H1 (cell line): ENCODE results near the gene PDE4D. TPM values are rescaled to one million over a fixed set of nuclear protein-coding genes. Genes with fewer than 3 reads are reported as not detected.

Experiments
- CTCF ChIA-PET: fragments of 300-600 bp; sonication (Branson Sonifier 250); formaldehyde crosslinking; loops from one replicate; lab custom pipeline; 2021; ENCODE audit not compliant: partially characterized antibody; lab: Charles Lee
- POLR2A ChIA-PET: fragments of 300-600 bp; sonication (Branson Sonifier 250); formaldehyde crosslinking; loops from one replicate; lab custom pipeline; 2021; ENCODE audit warnings: inconsistent platforms; ENCODE audit not compliant: partially characterized antibody; lab: Charles Lee
- DNase-seq, 2 experiments: peaks; one replicate each; pipeline versions ENCODE4 v3.0.0 to v3.0.0-alpha.2; 2010 to 2022; ENCODE audit warnings: low spot score in 2 of 2, low read depth in 1 of 2, mixed read lengths in 1 of 2
- FAIRE-seq: peaks from 2 replicates; lab custom pipeline; 2011; peaks lifted over from hg19 to GRCh38; lab: Jason Lieb, UNC
- H2AFZ ChIP-seq: 2 replicates; pipeline ENCODE4 v1.8.1; 2012; ENCODE audit warnings: low read length, inconsistent platforms
- H2AK5ac ChIP-seq: 2 replicates; pipeline ENCODE4 v1.6.1; 2013; ENCODE audit warnings: low read depth, low read length
- H2BK120ac ChIP-seq: replicated peaks from 2 replicates; pipeline ENCODE3; 2013; ENCODE audit warnings: low read depth, low read length, inconsistent platforms
- H2BK12ac ChIP-seq: 2 replicates; pipeline ENCODE4 v1.6.1; 2013; ENCODE audit warnings: low read depth, low read length
- H2BK15ac ChIP-seq: 2 replicates; pipeline ENCODE4 v1.6.1; 2013; ENCODE audit warnings: low read length
- H2BK20ac ChIP-seq: 2 replicates; pipeline ENCODE4 v1.6.1; 2013; ENCODE audit warnings: low read length
- H2BK5ac ChIP-seq: 2 replicates; pipeline ENCODE4 v1.6.1; 2013; ENCODE audit warnings: low read depth, low read length
- H3K14ac ChIP-seq: 2 replicates; pipeline ENCODE4 v1.6.1; 2013; ENCODE audit warnings: inconsistent platforms; ENCODE audit not compliant: insufficient read length
- H3K18ac ChIP-seq: 2 replicates; pipeline ENCODE4 v1.6.1; 2013; ENCODE audit warnings: low read length; ENCODE audit errors: extremely low read depth
- H3K23ac ChIP-seq: 2 replicates; pipeline ENCODE4 v1.6.1; 2013; ENCODE audit warnings: inconsistent platforms; ENCODE audit not compliant: insufficient read length
- H3K23me2 ChIP-seq: 2 replicates; pipeline ENCODE4 v1.6.1; 2013; ENCODE audit warnings: low read depth, low read length
- H3K27ac ChIP-seq: 2 replicates; pipeline ENCODE4 v1.6.1; 2011; ENCODE audit warnings: low read depth, low read length, inconsistent platforms
- H3K27me3 ChIP-seq, 4 experiments: replicated peaks in 1 of 4; 1 replicate in 1 of 4; 2 replicates in 3 of 4; pipeline versions ENCODE4 v1.6.1 to v1.8.1; 2011 to 2013; ENCODE audit warnings: low read length in 3 of 4, mild to moderate bottlenecking in 3 of 4, inconsistent platforms in 2 of 4, mixed read lengths in 2 of 4, moderate library complexity in 1 of 4; ENCODE audit not compliant: control insufficient read depth in 3 of 4, insufficient read depth in 3 of 4; ENCODE audit errors: extremely low read depth in 1 of 4
- H3K36me3 ChIP-seq, 4 experiments: 2 replicates each; pipeline versions ENCODE4 v1.6.1 to v1.8.1; 2011 to 2013; ENCODE audit warnings: mild to moderate bottlenecking in 4 of 4, low read length in 3 of 4, moderate library complexity in 2 of 4, control low read depth in 1 of 4, inconsistent platforms in 1 of 4; ENCODE audit not compliant: insufficient read depth in 4 of 4, control insufficient read depth in 2 of 4
- H3K4ac ChIP-seq: replicated peaks from 2 replicates; pipeline ENCODE3; 2013; ENCODE audit warnings: low read length, low read depth, mixed read lengths, inconsistent platforms; ENCODE audit not compliant: insufficient read length
- H3K4me1 ChIP-seq, 4 experiments: replicated peaks in 1 of 4; 1 replicate in 1 of 4; 2 replicates in 3 of 4; pipeline versions ENCODE4 v1.6.1 to v1.8.1; 2011 to 2013; ENCODE audit warnings: low read length in 3 of 4, inconsistent platforms in 2 of 4, mixed read lengths in 1 of 4; ENCODE audit not compliant: insufficient read depth in 4 of 4, control insufficient read depth in 3 of 4
- H3K4me2 ChIP-seq, 2 experiments: 2 replicates each; pipeline versions ENCODE4 v1.6.1 to v1.8.1; 2011 to 2013; ENCODE audit warnings: low read depth in 2 of 2, low read length in 2 of 2, control low read depth in 1 of 2, inconsistent platforms in 1 of 2, mild to moderate bottlenecking in 1 of 2; ENCODE audit not compliant: insufficient read depth in 1 of 2
- H3K4me3 ChIP-seq, 4 experiments: fragments of 200-600, 300-600 bp in 1 of 4; sonication (generic), shearing (Covaris generic), sonication (Bioruptor Twin) in 1 of 4; 2 replicates each; pipeline versions ENCODE4 v1.5.1 to v1.8.1; 2011 to 2016; ENCODE audit warnings: low read length in 4 of 4, low read depth in 3 of 4, control low read depth in 2 of 4, inconsistent platforms in 2 of 4, mild to moderate bottlenecking in 2 of 4, mixed read lengths in 1 of 4, moderate library complexity in 1 of 4; ENCODE audit not compliant: insufficient read depth in 2 of 4; ENCODE audit errors: extremely low read depth in 1 of 4
- H3K56ac ChIP-seq: replicated peaks from 2 replicates; pipeline ENCODE3; 2013; ENCODE audit warnings: low read depth, mild to moderate bottlenecking, mixed read lengths, low read length, inconsistent platforms; ENCODE audit not compliant: insufficient read length
- H3K79me1 ChIP-seq: 2 replicates; pipeline ENCODE4 v1.6.1; 2013; ENCODE audit warnings: low read depth, low read length, control low read depth
- H3K79me2 ChIP-seq, 2 experiments: 2 replicates each; pipeline versions ENCODE4 v1.6.1 to v1.8.1; 2012 to 2013; ENCODE audit warnings: low read length in 2 of 2, mild to moderate bottlenecking in 2 of 2, inconsistent platforms in 1 of 2; ENCODE audit not compliant: insufficient read depth in 2 of 2, control insufficient read depth in 1 of 2
- H3K9ac ChIP-seq, 4 experiments: replicated peaks in 1 of 4; 1 replicate in 1 of 4; 2 replicates in 3 of 4; pipeline versions ENCODE4 v1.6.1 to v1.8.1; 2011 to 2013; ENCODE audit warnings: low read depth in 3 of 4, low read length in 3 of 4, control low read depth in 2 of 4, mild to moderate bottlenecking in 2 of 4, moderate library complexity in 2 of 4, inconsistent platforms in 1 of 4; ENCODE audit errors: extremely low read depth in 1 of 4
- H3K9me3 ChIP-seq, 2 experiments: 2 replicates each; pipeline versions ENCODE4 v1.6.1 to v1.8.1; 2012 to 2013; ENCODE audit warnings: mild to moderate bottlenecking in 2 of 2, moderate library complexity in 2 of 2, control low read depth in 1 of 2, inconsistent platforms in 1 of 2, low read depth in 1 of 2, low read length in 1 of 2, mixed read lengths in 1 of 2; ENCODE audit not compliant: insufficient read depth in 2 of 2
- H4K20me1 ChIP-seq, 2 experiments: replicated peaks in 1 of 2; 2 replicates each; pipeline versions ENCODE3 to v1.8.1; 2011 to 2013; ENCODE audit warnings: inconsistent platforms in 2 of 2, low read length in 2 of 2, mild to moderate bottlenecking in 1 of 2; ENCODE audit not compliant: insufficient read depth in 2 of 2, control insufficient read depth in 1 of 2
- H4K5ac ChIP-seq: 2 replicates; pipeline ENCODE4 v1.6.1; 2013; ENCODE audit warnings: low read length, low read depth, mixed read lengths, inconsistent platforms; ENCODE audit not compliant: insufficient read length
- H4K8ac ChIP-seq: 2 replicates; pipeline ENCODE4 v1.8.0; 2013; ENCODE audit warnings: mild to moderate bottlenecking, moderate library complexity, low read length, inconsistent platforms; ENCODE audit not compliant: insufficient read depth; ENCODE audit errors: extremely low read depth
- H4K91ac ChIP-seq: replicated peaks from 2 replicates; pipeline ENCODE3; 2013; ENCODE audit warnings: low read length, mixed read lengths, inconsistent platforms; ENCODE audit not compliant: insufficient read length
- BCL11A ChIP-seq, 2 experiments: IDR thresholded peaks; one replicate each; pipeline ENCODE4 v1.6.1; 2011; ENCODE audit warnings: low read depth in 2 of 2, low read length in 2 of 2, mild to moderate bottlenecking in 2 of 2
- CBX8 ChIP-seq: fragments of 300-800, 300-1000 bp; sonication (generic); IDR thresholded peaks from 2 replicates; pipeline ENCODE4 v1.7.1; 2016; ENCODE audit warnings: low read depth, low read length, borderline replicate concordance
- HDAC2 ChIP-seq, 2 experiments: fragments of 300-600 bp in 1 of 2; sonication (generic) in 1 of 2; IDR thresholded peaks; 2 replicates each; pipeline ENCODE4 v1.6.1; 2011 to 2012; ENCODE audit warnings: low read depth in 2 of 2, low read length in 2 of 2, mild to moderate bottlenecking in 2 of 2, moderate library complexity in 2 of 2, borderline replicate concordance in 1 of 2, inconsistent platforms in 1 of 2
- NRF1 ChIP-seq: IDR thresholded peaks from 2 replicates; pipeline ENCODE4 v1.6.1; 2011; ENCODE audit warnings: mild to moderate bottlenecking, low read depth, low read length, improper control_type of control experiment
- RAD21 ChIP-seq, 2 experiments: IDR thresholded peaks in 1 of 2; conservative IDR thresholded peaks in 1 of 2; 2 replicates each; pipeline ENCODE4 v1.6.1; 2011; ENCODE audit warnings: low read depth in 2 of 2, low read length in 2 of 2, improper control_type of control experiment in 1 of 2, inconsistent platforms in 1 of 2, mild to moderate bottlenecking in 1 of 2, moderate library complexity in 1 of 2
- RXRA ChIP-seq: IDR thresholded peaks from 2 replicates; pipeline ENCODE4 v1.6.1; 2011; ENCODE audit warnings: low read depth, mild to moderate bottlenecking, low read length, moderate library complexity; ENCODE audit not compliant: insufficient read depth
- SP2 ChIP-seq: IDR thresholded peaks from 2 replicates; pipeline ENCODE4 v1.6.1; 2012; ENCODE audit warnings: mild to moderate bottlenecking, low read length, inconsistent platforms
- ZNF274 ChIP-seq: IDR thresholded peaks from 2 replicates; pipeline ENCODE4 v1.7.0; 2012; ENCODE audit warnings: low read length, borderline replicate concordance; ENCODE audit errors: extremely low read depth
- WGBS, 2 experiments: shearing (Covaris generic) in 1 of 2; methylation state at CpG; one replicate each; pipeline versions ENCODE4 v1.1.6 to v1.1.7; 2013 to 2015; ENCODE audit warnings: low lambda C conversion rate in 2 of 2, mixed read lengths in 2 of 2, inconsistent platforms in 1 of 2, low coverage in 1 of 2, missing lambda C conversion rate in 1 of 2; ENCODE audit not compliant: insufficient replicate concordance in 2 of 2, insufficient coverage in 1 of 2, insufficient read length in 1 of 2; ENCODE audit errors: extremely low coverage in 1 of 2, missing lambda C conversion rate in 1 of 2; 5-methylcytosine and 5-hydroxymethylcytosine counted together
- polyA plus RNA-seq, 7 experiments: library from polyadenylated mRNA; depleted of rRNA in 3 of 7; stranded (reverse) in 5 of 7; unstranded in 2 of 7; fragments of >200 nt in 5 of 7; fragments of 200-250 nt in 2 of 7; gene quantifications; 1 replicate in 5 of 7; 2 replicates in 1 of 7; 4 replicates in 1 of 7; pipeline versions ENCODE4 v1.2.1 to v1.2.3, GENCODE V29; 2011 to 2013; ENCODE audit warnings: missing spikeins in 2 of 7, mixed read lengths in 2 of 7
- total RNA-seq: library from RNA; stranded (reverse); fragmentation: NEBNext Ultra II Directional; extraction: Animal tissue kit (Norgen Biotek cat#: 25700); gene quantifications from 2 replicates; pipeline ENCODE4 v1.2.1, GENCODE V29; 2021

The PDE4D gene
- total and polyA plus RNA-seq, 2 of the 8 experiments (the other 6 are each of a cell fraction or from before 2014, with no cell fraction given) = 2.3 to 3.7 TPM

DNA sequence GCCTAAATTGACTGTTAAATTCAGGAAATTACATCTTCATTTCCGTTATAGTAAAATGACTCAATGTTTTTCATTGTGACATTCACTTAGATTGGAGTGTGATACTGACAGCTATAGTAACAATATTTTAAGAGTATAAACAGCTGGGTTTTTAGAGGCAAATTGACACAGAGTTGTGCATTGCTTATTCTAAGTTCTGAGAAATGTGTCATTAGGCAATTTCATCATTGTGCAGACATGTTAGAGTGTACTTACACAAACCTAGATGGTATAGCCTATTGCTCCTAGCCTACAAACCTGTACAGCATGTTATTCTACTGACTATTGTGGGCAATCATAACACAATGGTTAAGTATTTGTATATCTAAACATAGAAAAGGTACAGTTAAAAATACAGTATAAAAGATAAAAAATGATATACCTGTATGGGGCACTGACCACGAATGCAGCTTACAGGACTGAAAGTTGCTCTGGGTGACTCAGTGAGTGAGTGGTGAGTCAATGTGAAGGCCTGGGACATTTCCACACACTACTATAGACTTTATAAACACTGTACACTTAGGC, 132.7 kb downstream of the PDE4D start:
- Histone ChIP-seq H3K4me1 (peaks cover 0 to 2% (median 0%) of the 10 kb centered on the region in 4 experiments; a peak in 1 of 7 replicates), H2AFZ (no peak overlapping the region), H4K91ac (no peak overlapping the region), H3K27ac (no peak overlapping the region), H3K18ac (no peak overlapping the region), H2BK120ac (no peak overlapping the region), H2BK15ac (no peak overlapping the region), H4K8ac (no peak overlapping the region), H2BK5ac (no peak overlapping the region), H3K4me3 (no peak overlapping the region), H4K20me1 (no peaks in the 10 kb centered on the region), H3K9me3 (no peaks in the 10 kb centered on the region), H3K36me3 (no peaks in the 10 kb centered on the region), H3K23ac (no peak overlapping the region), H3K27me3 (no peaks in the 10 kb centered on the region), H3K23me2 (peaks cover 2% of the 10 kb centered on the region; the same call in 1 of the 2 replicates), H3K79me2 (no peaks in the 10 kb centered on the region), H3K79me1 (no peaks in the 10 kb centered on the region), H3K4ac (no peak overlapping the region), H4K5ac (no peak overlapping the region), H2BK12ac (no peak overlapping the region), H3K56ac (no peak overlapping the region), H2AK5ac (no peak overlapping the region), H2BK20ac (no peak overlapping the region), H3K4me2 (no peak overlapping the region), H3K9ac (no peak overlapping the region), H3K14ac (no peak overlapping the region)
- POLR2A ChIA-PET = no interaction called here
- FAIRE-seq (no peak), DNase-seq (no peak)
- WGBS, 2 experiments = 92% methylated on average over 2 of the region's 2 CpGs; no CpG with 5 or more reads in 1 of the 2 experiments
- TF ChIP-seq CBX8 (no peak), NRF1 (no peak), SP2 (no peak), HDAC2 (IDR thresholded peaks at IDR 0.05; ENCODE audit: borderline replicate concordance in 1 of 2, low read depth in 2 of 2, low read length in 2 of 2) (no peak), ZNF274 (no peak), RXRA (no peak), BCL11A (IDR thresholded peaks at IDR 0.05; ENCODE audit: low read depth in 2 of 2, low read length in 2 of 2) (no peak), RAD21 (IDR thresholded peaks at IDR 0.05 in 1 of 2, conservative IDR thresholded peaks at IDR 0.05 in 1 of 2; ENCODE audit: low read depth in 2 of 2, low read length in 2 of 2) (no peak)
- CTCF ChIA-PET = interaction anchor here (0.8 kb wide), 1 partner anchor 88 kb away, joined by 4 read pairs; no protein-coding TSS in a partner anchor
